ENCODE measurements around the gene MARCHF2.

The MARCHF2 gene

DNA sequence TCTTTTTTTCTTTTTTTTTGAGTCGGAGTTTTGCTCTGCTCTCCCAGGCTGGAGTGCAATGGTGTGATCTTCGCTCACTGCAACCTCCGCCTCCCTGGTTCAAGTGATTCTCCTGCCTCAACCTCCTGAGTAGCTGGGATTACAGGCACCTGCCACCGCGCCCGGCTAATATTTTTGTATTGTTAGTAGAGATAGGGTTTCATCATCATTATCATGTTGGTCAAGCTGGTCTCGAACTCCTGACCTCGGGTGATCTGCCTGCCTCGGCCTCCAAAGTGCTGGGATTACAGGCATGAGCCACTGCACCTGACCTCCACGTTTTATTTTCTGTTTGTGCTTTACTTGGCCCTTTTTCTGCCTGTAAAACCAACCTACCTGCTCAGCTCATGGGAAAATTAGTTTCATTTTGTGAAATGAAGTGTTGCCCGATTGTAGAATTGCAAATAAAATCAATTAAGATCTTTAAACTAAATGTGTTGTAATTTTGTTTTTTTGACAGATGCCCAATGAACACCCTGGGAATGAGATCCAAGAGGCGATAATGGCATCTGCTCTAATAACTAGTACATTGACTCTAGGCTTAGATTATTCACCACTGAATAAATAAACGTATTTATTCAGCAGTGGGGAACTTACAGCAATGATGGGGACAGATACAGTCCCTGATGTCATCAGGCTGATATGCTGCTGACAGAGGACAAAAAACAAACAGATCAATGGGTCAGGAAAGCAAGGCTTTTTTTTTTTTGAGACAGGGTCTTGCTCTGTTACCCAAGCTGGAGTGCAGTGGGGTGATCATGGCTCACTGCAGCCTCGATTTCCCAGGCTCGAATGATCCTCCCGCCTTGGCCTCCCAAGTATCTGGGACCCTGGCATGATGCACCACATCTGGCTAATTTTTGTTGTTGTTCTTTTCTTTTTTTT, 25.2 kb upstream of the MARCHF2 start:
- no peak for DNase-seq (ENCODE audit: low spot score)

DNA sequence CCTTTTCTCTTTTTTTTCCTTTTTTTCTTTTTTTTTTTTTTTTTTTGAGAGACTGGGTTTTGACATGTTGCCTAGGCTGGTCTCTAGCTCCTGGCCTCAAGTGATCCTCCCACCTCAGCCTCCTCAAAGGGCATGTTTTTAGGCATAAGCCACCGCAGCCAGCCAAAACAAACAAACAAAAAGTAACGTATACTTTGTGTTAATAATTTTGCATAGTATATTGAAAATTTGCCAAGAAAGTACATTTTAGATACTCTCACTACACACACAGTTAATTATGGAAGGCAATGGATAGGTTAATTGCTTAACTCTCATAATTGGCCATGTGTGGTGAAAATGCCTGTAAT, 24.5 kb upstream of the MARCHF2 start:
- no peak for DNase-seq (ENCODE audit: low spot score)

DNA sequence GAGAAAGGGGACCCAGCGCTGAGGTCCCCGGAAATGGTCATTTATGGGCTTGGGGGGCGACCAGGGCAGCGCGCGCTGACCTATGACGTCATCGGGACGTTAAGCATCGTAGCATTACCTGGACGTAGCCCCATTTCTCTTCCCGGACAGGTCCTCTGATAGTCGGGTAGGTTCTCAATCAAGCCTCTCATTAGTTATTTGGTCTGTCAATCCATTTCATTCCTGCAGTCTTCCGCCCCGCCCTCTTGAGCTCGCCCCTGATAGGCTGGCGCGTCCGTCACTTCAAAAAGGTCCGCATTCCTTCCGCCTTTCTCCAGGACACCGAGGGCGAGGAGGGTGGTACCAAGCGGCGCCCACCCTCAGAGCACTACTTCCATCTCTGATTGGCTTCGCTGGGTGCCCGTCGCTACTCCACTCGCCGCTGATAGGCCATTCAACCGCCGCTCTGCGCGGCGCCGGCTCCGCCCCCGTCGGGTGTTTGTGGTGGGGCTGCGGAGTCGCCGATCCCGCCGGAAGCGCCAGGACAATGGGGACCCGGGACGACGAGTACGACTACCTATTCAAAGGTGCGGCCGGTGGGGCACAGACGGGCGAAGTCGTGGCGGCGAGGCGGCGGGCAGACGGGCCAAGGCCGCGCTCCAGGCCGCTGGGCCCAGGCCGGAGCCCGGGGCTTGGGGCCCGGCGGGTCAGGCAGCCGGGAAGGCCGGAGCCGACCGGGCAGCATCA, 23.1 kb upstream of the MARCHF2 start, which contains the start of gene RAB11B:
TSS of gene RAB11B (plus strand) at position 470 of the 726 bp plus-strand sequence. CDS start at position 527, 57 bp downstream.
- DNase-seq (ENCODE audit: low spot score), result peak; percentile 100

DNA sequence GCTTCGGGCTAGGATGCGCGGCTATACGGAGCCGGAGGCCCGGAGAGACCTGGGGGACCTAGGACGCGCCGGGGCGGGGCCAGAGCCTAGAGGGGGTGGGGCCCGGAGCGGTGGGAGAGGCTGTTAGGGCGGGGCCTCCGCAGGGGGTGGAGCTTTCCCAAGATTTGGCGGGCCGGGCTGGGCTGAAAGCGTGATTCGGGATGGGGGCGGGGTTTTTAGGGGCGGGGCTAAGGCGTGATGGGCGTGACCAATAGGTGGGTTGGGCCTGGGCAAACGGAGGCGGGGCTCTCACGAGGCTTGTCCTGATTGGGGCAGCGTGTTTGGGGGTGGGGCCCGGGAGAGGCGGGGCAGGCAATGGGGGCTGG, 22.5 kb upstream of the MARCHF2 start:
- peak; percentile 96 for DNase-seq (ENCODE audit: low spot score)

DNA sequence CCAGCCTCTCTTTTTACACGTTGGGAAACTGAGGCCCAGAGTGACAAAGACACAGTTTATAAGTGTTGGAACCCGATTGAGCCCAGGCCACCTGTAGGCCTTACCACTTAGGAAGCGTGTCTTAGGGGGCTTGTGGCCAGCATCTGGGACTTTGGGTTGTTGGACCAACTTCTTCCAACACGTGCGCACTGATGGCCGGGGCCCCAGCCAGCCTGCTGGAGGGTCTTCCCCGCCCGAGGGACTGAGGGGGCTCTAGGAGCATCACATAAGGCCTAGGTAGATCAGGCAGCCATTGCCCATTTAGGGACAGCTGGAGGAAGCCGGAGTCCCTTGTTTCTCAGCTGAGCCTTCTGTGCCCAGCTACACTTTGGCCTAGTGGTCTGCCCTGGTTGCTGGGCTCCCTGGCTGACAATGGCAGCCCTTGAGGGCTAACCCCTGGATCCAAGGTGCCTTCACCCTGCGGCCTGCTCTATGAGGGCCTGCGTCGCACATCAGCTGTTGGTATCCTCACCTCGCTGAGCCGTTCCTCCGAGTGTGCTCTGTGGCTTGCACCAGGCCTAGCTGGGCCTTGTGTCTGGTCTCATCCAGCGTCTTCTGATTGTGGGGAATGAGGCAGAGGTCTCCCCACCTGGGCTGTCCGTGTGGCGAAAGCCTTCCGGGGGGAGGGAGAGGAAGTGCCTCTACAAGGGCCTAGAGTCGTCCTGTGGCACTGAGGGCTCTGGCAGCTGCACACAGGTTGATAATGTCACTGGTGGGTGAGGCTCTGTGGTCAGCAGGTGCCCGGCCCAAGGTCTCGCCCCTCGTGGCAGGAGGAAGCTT, 21.7 kb upstream of the MARCHF2 start:
- no peak for DNase-seq (ENCODE audit: low spot score)

DNA sequence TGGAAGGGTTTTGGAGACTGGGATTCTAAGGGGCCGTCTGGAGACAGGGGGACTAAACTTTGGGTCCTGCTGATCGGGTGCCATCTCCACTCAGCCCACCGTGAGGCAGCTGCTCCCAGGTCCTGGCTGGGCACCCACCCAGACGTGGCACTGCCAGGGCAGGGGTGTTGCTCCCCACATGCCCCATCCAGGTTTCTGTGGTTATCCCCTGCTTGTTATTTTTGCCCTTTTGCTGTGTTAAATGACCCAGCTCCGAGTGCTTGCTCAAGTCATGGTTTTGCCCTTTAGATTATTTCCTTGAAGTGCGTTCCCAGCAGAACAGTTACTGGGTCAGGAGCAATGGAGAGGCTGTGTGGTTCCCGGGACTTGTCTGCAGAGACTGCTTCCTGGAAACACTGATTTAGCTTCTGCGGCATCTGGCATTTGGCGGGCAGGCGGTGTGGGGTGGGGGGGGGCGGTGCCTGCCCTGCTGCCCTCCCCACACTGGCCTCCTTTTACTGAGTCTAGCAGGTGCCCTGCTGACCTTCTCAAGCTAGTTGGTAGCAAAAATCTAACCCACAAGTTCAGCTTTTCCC, 21.0 kb upstream of the MARCHF2 start:
- DNase-seq (ENCODE audit: low spot score), result no peak

DNA sequence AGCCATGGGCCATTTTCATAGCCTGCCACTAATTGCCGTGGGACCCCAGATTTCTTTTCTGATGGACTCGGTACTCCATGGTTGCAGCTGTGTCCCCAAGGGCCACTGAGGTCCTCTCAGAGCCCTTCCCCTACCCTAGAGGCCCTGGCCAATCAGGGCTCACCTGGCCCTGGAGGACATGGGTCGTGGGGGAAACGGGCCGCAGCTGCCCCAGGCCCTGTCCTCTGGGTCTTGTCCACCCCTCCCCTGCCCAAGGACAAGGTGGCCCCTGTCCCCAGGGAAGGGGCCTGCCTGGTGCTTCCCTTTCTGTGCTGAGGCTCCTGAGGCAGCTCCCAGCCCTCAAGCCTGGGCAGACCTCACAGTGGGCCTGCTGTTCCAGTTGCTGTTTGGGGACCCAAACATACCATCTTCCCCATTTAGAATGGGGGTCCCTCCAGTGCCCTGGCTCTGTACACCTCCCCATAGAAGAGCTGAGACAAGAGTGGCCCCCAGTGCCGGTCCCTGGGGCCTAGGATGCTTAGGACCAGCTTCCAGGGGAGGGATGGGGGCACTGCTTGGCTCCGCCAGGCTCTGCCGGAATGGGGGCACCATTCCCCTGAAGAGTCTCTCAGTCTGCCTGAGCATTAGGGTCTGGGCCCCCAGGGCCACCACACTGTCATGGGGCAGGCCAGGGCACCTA, 19.8 kb upstream of the MARCHF2 start:
- no peak for DNase-seq (ENCODE audit: low spot score)

DNA sequence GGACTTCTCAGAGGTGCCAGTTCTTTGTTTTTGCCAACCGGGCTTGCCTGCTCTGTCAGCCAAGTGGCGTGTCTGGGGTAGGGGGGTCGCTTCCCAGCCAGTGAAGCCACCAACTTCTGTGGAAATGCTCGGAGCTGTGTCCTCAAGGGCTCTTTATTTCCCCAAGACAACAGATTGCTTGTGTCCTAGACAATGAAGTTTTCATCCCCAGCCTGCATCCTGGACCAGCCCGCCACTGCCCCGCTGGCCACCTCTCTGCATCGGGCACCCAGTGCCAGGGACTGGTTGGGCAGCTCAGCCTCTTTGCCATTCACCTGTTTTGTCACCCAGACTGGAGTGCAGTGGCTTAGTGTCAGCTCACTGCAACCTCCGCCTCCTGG, 19.2 kb upstream of the MARCHF2 start:
- no peak for DNase-seq (ENCODE audit: low spot score)

DNA sequence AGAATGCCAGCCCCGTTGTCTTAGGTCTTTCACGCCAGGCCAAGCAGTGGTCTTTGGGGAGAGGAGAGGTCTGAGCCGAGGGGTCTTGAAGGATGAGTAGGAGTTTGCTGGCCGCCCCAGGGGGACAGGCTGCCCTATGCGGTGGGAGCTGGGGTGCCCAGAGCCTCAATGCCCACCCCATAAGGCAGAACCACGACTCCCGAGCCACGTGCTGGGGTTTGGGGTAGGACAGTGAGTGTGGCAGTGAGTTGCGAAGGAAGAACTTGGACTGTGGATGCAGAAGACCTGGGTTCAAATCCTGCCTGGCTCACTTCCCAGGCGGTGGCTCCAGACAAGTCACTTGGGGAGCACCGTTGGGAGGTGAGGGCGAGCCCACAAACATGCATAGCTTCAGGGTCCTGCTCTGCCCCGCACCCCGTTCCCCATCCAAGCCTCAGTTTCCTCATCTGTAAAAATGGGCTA, 17.5 kb upstream of the MARCHF2 start:
- DNase-seq (ENCODE audit: low spot score), result no peak

DNA sequence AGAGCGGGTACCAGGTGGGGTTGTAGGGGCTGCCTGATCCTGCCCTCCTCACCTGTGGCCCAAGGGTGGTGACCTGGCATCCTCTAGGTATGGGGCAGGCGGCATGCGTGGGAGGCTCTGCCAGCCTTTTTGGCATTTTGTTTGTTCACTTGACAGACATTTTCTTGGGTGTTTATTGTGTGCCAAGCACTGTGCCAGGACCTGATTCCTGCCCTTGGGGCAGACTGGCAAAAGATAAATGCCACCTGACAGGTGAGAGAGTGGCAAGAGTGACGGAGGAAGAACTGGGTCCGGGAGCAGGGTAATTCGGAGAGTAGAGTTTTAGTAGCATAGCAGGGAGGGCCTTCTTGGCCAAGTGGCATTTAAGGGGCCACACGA, 16.9 kb upstream of the MARCHF2 start:
- DNase-seq (ENCODE audit: low spot score), result no peak

DNA sequence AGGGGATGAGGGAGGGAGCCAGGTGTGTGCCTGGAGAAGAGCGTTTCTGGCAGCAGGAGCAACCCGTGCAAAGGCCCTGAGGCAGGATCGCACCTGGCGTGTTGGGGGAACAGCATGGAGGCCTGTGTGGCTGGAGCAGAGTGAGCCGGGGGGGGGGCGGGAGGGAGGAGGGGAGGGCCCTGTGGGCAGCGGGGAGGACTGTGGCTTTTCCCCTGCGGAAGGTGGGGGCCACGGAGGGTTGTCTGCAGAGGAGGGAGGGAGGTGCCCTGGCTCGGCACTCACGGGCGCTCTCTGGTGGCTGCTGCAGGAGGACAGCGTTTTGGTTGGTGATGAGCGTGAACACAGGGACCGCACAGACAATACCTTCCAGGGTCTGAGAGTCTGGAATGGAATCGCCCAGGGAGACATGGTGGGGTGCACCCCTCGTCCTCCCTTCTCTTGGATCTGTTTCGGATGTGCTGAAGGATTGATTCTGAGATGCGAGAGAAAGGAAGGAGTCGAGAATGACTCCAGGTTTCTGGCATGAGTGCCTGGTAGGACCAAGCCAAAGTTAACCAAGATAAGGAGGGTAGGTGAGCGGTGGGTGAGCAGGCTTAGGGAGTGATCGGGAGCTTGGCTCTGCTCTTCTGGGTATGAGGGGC, 16.4 kb upstream of the MARCHF2 start:
- peak; percentile 60 for DNase-seq (ENCODE audit: low spot score)

DNA sequence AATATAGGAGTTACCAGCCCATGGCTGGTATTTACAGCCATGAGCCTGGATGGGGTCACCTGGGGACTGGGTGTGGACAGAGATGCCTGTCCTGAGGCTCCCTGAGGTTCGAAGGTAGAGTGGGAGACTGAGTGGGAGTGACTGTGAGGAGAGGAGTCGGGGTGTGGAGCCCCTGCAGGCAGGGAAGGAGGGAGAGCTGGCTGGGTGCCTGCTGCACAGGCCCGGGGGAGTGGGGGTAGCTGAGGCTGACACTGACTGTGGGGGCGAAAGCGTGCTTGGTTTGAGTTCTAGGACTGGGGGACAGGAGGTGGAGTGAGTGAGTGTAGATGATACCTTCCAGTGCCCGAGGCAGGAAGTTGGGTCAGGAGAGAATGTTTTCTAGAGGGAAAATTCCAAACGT, 15.8 kb upstream of the MARCHF2 start:
- no peak for DNase-seq (ENCODE audit: low spot score)

DNA sequence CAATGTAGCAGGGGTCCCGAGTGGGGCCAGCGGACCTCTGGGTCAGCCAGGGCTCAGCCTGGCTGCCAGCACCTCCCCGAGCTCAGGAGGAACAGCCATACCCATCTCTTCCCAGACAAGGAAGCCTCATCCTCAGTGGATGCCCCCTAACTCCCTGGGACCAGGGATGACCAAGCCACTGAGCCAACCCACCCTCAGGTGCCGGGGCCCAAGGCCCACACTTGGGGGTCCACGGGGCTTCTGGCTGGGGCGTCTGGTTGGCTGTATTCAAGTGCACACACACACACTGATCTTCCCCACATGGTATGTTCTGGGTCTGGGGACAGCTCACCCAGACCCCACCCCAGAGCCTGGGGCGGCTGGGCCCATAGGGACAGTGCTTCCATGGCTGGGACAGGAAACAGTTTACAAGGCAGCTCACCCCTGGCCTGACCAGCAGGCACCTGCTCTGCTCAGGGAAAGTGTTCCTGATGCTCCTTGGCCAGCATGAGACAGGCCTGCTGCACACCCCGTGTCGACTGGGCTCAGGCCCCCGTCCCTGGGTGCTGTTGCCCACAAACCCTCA, 15.3 kb upstream of the MARCHF2 start:
- DNase-seq (ENCODE audit: low spot score), result no peak

DNA sequence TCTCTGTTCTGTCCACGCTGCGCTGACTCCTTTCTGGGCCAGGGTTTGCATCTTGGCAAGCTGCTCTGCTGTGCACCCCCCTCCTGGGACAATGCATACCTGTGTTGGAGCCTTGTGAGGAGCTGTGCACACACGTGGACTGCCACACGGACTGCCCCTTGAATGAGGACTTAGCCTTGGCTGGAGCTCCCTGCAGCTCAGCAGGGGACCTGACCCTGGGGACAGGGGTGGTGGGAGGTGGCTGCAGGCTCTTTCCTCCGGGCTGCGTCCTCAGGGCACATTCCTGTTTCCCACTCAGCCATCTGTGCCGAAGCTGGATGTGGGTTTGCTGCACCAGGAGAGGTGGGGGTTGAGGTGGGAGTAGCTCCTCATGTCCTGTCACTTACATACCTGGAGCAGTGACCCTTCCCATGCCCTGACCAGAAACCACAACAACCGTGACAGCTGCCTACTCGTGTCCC, 14.8 kb upstream of the MARCHF2 start:
- DNase-seq (ENCODE audit: low spot score), result no peak

DNA sequence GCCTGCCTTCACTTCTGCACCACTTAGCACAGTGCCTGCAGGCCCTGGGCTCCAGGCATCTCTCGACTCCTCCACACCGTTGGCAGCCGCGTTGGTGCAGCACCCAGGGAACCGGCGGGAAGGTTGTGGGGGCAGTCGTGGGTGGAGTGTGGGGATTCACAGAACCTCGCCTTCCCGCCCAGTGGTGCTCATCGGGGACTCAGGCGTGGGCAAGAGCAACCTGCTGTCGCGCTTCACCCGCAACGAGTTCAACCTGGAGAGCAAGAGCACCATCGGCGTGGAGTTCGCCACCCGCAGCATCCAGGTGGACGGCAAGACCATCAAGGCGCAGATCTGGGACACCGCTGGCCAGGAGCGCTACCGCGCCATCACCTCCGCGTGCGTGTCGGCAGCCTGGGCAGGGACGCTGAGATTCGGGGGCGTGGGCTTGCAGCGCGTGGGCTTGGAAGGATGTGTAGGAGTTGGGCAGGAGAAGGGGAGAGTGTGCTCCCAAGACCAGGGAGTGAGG, 13.4 kb upstream of the MARCHF2 start:
- no peak for DNase-seq (ENCODE audit: low spot score)

DNA sequence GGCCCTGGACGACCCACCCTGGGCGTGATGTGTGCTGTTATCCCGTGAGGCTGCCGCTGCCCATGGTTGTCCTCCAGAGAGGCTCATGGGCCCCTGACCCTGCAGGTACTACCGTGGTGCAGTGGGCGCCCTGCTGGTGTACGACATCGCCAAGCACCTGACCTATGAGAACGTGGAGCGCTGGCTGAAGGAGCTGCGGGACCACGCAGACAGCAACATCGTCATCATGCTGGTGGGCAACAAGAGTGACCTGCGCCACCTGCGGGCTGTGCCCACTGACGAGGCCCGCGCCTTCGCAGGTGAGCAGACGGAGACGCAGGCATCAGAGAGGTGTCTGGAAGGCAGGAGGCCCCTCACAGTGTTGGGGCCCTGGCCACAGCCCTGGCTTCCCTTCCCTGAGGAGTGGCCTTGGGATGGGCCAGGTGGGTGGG, 11.1 kb upstream of the MARCHF2 start:
- no peak for DNase-seq (ENCODE audit: low spot score)

DNA sequence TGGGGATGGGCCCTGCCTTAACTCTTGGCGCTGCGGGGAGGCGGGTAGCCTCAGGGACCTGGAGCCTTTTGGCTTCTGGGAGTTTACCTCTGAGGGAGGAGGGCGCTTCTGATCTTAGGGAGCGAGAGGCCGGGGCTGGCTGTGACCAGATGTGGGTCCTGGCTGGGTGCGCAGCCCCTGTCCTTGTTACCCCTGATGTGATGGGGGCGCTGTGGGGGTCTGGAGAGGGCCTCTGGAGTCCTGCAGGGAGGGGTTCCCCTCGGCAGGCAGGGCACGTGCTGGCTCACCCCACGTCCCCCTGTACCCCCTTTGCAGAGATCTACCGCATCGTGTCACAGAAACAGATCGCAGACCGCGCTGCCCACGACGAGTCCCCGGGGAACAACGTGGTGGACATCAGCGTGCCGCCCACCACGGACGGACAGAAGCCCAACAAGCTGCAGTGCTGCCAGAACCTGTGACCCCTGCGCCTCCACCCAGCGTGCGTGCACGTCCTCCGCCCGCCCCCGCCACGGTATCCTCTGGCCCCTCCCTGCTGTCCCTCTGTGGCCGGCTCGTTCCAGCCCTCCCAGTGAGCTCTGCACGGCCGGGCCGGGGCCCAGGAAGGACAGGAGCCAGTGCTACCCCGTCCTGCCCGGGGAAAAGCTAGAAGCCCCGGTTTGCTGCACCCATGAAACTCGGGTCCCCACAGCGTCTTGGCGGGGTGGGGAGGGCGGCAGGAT, 9.8 kb upstream of the MARCHF2 start:
- DNase-seq (ENCODE audit: low spot score), result no peak

DNA sequence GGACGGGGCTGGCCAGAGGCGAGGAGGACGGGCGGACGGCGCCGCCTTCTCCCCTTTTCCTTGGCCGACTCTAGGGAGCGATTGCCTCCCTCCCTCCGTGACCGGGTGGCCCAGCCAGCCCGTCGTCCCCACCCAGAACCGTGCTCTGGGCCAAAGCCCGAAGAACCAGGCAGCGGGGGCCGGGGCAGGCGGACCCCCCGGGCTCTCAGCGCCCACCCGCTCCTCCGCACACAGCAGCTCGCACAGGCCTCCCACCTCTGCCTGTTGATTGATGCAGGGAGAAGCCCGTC, 9.3 kb upstream of the MARCHF2 start:
- DNase-seq (ENCODE audit: low spot score), result no peak

DNA sequence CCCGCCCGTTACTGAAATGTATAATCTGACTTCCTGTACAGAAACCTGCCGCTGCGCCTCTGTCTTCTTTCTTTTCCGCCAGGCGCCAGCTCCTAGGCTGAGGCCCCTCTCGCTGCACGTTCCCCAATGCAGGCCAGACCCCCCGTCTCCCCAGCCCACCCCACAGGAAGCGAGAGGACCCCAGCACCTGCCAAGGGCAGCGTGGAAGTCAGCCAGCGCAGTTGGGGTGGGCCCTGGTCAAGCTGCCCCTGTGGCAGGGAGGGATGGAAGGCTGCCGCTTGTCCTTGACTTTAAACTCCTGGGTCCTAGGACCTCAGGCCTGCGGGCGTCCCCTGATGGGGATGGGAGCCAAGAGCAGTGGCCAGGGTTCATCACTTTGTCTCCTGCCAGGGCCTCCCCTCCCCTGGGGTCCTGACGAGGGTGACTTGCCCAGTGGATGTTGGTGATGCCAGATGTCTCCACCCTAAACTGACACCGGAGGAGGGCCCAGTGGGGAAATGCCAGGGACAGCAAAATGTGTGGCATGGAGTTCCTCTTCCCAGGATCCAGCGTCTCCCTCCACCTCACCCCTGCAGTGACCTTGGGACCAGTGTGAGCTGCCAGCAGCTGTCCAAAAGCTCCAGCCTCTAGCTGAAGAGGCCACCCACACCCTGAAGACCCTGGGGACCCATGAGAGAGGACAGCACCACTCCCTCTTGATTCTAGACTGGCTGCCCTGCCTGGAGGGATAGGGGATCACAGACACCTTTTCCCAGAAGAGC, 8.5 kb upstream of the MARCHF2 start:
- no peak for DNase-seq (ENCODE audit: low spot score)
